HG03064 (cell line): ENCODE measurements around the gene CHD3.
"Not testable (repeated sequence)": the region's sequence is repeated elsewhere in the genome, so short reads cannot be mapped to it uniquely, and the experiment has no call there.

ENCODE experiments used
- ATAC-seq: cut with Tn5 transposase; IDR thresholded peaks from one replicate; pipeline ENCODE4 v1.9.1; 2021; ENCODE audit warnings: low read depth; ENCODE audit not compliant: unreplicated experiment

The CHD3 gene

DNA sequence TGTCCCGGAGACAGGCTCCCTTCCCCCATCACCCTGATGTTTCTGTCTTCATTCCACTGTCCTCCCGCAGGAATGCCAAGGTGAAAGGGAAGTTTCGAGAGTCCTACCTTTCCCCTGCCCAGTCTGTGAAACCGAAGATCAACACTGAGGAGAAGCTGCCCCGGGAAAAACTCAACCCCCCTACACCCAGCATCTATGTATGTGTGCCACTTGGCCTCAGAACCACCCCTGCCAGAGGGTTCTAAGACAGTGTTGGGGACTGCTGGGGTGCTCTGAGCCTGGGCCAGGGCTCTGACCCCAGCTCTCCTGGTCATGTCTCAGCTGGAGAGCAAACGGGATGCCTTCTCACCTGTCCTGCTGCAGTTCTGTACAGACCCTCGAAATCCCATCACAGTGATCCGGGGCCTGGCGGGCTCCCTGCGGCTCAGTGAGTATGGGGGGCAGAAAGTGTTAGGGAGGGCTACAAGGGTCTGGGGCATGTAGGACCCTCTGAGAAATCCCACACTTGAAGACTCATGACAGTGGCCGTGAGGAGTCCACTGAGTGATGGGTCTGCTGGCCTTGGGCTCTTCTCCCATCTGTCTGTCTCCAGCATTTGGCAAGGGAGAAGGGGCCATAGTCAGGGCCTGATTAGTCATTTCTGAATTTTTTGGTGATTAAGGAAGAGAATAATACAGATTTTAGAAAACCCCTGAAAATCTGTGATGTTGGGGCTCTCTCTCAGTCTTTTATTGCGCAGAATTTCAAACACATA, 38.7 kb upstream of the CHD3 start:
- ATAC-seq: no peak

DNA sequence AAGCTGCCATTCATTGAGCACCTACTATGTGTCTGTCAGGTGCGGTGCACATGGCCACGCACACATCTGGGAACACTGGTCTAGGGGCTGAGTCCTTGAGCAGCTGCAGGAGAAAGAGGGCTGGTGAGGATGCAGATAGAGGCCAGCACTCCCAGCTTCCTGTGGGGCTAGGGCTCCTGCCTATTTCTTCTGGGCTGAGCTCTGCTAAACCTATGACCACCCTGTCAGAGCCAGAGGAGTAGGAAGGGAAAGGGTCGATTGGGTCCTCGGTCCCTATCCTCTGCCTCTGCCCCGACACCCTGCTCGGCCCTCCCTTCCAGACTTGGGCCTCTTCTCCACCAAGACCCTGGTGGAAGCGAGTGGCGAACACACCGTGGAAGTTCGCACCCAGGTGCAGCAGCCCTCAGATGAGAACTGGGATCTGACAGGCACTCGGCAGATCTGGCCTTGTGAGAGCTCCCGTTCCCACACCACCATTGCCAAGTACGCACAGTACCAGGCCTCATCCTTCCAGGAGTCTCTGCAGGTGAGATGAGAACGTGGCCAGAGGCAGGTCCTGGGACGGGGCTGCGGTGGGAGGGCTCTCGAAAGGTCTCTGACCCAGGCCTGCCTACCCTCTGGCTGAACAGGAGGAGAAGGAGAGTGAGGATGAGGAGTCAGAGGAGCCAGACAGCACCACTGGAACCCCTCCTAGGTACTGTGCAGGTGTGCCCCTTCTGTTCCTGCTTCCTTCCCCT, 37.7 kb upstream of the CHD3 start:
- ATAC-seq: no peak

DNA sequence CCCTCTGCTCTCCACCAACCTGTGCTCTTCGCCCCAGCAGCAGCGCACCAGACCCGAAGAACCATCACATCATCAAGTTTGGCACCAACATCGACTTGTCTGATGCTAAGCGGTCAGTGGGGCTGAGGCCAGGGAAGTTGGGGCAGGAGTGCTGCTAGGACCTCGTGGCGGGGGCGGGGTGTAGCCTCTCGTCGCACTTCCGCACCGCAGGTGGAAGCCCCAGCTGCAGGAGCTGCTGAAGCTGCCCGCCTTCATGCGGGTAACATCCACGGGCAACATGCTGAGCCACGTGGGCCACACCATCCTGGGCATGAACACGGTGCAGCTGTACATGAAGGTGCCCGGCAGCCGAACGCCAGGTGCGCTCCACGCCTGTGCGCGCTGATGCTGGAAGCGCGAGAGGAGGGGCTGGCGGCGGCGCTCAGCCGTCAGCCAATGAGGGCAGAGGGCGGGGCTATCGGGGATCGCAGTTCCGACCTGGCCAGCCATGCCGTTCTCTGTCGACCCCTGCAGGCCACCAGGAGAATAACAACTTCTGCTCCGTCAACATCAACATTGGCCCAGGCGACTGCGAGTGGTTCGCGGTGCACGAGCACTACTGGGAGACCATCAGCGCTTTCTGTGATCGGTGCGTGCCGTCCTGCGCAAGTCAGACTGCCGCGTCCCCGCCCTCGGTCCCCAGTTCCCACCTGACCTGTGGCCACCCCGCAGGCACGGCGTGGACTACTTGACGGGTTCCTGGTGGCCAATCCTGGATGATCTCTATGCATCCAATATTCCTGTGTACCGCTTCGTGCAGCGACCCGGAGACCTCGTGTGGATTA, 36.9 kb upstream of the CHD3 start:
- no peak for ATAC-seq

DNA sequence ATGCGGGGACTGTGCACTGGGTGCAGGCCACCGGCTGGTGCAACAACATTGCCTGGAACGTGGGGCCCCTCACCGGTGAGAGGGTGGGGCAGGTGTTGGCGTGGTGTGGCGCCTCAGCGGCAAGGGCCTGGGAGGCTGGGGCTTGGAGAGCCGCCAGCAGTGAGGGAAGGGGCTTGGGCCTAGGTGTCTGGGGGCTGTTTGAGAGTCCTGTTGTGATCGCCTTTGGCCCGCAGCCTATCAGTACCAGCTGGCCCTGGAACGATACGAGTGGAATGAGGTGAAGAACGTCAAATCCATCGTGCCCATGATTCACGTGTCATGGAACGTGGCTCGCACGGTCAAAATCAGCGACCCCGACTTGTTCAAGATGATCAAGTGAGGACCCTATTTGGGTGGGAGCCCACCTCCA, 36.3 kb upstream of the CHD3 start:
- no peak for ATAC-seq

DNA sequence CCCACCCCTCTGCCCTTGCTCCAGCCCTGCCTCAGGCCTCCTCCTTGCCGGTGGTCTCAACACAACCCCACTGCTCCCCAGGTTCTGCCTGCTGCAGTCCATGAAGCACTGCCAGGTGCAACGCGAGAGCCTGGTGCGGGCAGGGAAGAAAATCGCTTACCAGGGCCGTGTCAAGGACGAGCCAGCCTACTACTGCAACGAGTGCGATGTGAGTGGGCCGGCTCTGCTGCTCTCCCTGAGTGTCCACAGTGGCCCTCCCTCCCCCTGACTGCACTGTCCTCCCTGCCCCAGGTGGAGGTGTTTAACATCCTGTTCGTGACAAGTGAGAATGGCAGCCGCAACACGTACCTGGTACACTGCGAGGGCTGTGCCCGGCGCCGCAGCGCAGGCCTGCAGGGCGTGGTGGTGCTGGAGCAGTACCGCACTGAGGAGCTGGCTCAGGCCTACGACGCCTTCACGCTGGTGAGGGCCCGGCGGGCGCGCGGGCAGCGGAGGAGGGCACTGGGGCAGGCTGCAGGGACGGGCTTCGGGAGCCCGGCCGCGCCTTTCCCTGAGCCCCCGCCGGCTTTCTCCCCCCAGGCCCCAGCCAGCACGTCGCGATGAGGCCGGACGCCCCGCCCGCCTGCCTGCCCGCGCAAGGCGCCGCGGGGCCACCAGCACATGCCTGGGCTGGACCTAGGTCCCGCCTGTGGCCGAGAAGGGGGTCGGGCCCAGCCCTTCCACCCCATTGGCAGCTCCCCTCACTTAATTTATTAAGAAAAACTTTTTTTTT, 35.5 kb upstream of the CHD3 start:
- no peak for ATAC-seq

DNA sequence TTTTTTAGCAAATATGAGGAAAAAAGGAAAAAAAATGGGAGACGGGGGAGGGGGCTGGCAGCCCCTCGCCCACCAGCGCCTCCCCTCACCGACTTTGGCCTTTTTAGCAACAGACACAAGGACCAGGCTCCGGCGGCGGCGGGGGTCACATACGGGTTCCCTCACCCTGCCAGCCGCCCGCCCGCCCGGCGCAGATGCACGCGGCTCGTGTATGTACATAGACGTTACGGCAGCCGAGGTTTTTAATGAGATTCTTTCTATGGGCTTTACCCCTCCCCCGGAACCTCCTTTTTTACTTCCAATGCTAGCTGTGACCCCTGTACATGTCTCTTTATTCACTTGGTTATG, 34.9 kb upstream of the CHD3 start:
- ATAC-seq: no peak

DNA sequence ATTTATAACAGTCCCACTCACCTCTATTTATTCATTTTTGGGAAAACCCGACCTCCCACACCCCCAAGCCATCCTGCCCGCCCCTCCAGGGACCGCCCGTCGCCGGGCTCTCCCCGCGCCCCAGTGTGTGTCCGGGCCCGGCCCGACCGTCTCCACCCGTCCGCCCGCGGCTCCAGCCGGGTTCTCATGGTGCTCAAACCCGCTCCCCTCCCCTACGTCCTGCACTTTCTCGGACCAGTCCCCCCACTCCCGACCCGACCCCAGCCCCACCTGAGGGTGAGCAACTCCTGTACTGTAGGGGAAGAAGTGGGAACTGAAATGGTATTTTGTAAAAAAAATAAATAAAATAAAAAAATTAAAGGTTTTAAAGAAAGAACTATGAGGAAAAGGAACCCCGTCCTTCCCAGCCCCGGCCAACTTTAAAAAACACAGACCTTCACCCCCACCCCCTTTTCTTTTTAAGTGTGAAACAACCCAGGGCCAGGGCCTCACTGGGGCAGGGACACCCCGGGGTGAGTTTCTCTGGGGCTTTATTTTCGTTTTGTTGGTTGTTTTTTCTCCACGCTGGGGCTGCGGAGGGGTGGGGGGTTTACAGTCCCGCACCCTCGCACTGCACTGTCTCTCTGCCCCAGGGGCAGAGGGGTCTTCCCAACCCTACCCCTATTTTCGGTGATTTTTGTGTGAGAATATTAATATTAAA, 34.4 kb upstream of the CHD3 start:
- no peak for ATAC-seq

DNA sequence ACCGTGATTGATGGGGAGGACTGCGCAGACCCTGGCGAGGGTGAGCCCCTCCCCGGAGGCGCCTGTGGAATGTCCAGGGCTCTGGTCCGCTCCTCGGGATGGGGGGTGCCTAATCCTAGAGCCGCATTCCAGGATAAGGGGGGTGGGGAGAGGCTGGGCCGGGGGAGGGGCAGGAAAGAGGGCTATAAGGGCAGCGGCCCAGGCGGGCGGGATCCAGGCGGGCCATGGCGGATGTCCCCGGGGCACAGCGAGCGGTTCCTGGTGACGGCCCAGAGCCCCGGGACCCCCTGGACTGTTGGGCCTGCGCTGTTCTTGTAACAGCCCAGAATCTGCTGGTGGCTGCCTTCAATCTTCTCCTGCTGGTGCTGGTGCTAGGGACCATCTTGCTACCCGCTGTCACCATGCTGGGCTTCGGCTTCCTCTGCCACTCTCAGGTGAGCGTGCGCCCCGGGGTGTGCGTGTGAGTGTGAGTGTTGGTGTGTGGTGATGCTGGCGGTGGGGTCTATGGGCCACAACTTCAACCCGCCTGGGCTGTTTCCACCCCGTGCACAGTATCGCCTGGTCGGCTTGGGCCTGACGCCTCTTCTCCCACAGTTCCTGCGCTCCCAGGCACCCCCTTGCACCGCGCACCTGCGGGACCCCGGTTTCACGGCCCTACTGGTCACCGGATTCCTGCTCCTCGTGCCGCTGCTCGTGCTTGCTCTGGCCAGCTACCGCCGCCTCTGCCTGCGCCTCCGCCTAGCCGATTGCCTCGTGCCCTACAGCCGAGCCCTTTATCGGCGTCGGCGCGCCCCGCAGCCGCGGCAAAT, 33.5 kb upstream of the CHD3 start, which contains the start of gene TMEM88:
TSS of gene TMEM88 (plus strand) at position 216 of the 809 bp plus-strand sequence. CDS start at position 225, 9 bp downstream.
- no peak for ATAC-seq

DNA sequence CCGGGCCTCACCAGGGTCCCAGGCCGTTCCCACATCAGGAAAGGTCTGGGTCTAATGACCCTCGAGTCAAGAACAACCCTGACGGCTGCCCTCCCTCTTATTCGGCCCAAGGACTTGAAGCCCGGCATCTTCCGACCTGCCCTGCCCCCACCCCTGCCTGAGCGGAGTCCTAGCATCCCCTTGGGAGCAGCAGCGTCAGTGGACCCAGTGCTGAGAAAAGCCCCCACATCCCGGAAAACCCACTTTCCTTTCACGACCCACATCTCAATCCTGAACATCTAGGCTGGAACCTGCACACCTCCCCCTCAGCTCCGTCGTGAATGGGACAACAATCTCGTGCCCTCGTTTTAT, 33.0 kb upstream of the CHD3 start:
- no peak for ATAC-seq

DNA sequence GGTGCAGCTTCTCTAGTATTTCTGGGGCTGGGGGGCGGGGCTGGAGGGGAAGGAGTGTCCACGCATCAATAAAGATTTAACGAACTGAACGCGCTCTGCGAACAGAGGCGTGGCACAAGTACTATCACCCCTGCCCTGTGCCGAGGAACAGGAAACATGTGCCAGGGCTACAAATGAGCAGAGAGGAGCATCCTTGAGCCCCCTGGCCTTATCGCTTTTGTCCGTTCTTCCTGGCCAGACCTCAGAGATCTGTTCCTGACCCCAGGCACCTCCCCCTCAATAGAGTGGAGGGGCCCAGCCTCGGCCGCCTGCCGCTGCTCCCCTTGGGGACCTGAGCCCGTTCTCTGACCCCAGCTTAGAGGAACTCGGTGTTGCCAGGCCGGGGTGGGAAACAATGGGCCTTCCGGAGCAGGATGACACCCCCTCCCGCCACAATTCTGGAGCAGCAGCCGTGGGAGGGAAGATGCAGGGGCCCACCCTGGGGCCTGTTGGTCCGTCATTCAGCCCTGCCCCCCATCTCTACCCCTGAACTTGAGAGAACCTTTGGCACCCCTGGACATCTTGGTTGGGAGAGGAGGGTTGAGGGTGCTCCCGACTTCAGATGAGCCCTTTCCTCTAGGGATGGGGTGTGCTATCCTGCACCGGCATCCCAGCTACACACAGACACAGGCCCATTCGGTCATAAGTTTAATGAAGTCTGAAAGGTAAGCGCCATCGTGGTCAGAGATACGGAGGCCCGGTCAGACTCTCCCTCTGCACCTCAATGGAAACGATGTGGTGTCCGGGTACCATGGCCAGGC, 32.4 kb upstream of the CHD3 start:
- ATAC-seq: no peak

DNA sequence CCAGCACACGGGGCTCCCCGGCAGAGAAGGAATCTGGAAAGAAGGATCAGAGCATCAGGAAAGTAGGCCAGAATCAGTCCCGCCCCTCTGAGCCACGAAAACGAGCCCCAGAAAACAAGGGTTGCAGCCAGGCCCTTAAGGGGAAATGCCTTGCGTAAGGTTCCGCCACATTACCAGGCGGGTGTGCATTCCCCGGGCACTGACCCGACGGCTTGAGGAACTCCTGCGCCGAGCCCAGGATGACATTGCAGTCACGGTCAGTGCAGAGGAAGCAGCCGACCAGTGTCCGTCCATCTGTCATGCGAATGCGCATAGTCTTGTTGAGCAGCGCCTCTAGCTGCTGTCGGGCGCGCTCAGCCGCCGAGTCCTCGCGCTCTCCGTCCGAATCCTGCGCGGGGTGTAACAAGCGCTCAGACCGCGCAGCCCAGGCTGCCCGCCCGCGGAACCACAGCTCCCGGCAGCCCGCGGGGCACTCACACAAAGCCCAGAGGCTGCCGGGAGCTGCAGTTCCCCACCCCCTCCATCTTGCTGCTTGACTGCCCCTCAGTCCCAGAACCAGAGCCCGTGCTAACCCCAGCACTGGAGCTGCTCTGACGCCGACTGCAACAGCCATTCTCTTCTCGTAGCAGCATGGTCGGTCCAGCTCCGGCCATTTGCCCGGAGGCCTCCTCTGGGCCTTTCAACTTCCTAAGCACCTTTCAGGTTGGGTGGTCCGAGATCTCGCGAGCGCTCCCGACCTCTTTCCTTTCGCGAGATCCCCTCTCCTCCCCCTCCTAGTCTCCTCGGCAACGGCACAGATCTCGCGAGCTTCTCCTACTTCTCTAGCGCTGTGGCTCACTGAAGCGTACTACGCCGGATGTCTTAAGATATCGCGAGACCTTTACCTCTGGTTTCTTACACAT, 31.5 kb upstream of the CHD3 start, which contains the start of gene NAA38:
TSS of gene NAA38 (minus strand) at position 749 of the 902 bp plus-strand sequence. CDS start at position 653, 96 bp downstream.
- ATAC-seq: peak; percentile 60

DNA sequence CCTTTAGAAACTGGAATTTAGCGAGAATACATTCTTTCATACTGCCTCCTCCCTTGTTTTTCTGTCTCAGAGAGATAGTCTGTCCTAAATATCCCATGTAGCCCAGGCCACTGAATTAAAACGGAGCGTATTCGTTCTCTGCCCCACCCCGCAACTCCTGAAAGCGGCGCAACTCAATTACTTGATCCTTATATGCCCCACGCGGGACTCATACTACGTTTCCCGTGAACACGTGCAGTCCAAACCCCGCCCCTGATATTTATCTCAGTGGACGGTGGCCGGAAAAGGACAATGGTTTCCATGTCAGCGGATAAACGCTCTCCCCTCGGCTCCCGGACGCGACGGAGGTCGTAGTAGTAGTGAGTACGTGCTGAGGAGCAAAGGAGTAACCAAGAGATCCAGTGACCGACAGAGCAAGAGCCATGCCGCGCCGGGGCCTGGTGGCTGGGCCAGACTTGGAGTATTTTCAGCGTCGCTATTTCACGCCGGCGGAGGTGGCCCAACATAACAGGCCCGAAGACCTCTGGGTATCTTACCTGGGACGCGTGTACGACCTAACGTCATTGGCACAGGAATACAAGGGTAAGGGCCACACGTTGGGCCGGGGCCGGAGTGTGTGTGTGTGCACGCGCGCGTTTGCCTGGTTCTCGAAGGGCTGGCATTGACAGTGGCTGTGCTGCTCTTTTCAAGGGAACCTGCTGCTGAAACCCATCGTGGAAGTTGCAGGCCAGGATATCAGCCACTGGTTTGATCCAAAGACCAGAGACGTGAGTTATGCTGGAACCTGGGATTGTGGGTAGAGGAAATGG, 30.7 kb upstream of the CHD3 start, which contains the start of gene CYB5D1:
TSS of gene CYB5D1 (plus strand) at position 291 of the 809 bp plus-strand sequence. CDS start at position 423, 132 bp downstream.
- ATAC-seq: peak; percentile 31

DNA sequence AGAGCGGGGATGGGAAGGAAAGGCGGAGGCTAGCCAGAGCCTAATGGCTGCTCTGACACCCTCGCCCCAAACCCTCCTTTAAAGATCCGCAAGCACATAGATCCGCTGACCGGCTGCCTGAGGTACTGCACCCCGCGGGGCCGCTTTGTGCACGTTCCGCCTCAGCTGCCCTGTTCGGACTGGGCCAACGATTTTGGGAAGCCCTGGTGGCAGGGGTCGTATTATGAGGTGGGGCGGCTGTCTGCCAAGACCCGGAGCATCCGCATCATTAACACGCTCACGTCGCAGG, 30.1 kb upstream of the CHD3 start:
- no peak for ATAC-seq

DNA sequence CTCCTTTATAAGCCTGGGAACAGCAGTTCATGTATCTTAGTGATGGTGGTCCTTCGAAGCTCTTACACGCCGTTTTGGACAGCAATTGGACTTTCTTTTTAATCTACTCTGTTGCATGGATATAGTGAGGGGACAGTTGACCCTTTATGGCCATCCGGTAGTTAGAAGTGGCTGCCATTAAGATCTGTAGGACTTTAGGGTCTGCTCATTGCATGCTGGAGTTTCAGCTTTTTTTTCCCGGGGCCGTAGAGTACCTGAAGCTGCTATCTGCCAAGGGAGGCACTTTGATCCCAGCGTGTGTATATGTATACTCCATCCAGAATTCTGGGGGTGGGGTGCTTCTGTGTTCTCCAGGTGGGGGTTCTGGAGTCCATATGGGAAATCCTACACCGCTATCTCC, 29.6 kb upstream of the CHD3 start:
- no peak for ATAC-seq

DNA sequence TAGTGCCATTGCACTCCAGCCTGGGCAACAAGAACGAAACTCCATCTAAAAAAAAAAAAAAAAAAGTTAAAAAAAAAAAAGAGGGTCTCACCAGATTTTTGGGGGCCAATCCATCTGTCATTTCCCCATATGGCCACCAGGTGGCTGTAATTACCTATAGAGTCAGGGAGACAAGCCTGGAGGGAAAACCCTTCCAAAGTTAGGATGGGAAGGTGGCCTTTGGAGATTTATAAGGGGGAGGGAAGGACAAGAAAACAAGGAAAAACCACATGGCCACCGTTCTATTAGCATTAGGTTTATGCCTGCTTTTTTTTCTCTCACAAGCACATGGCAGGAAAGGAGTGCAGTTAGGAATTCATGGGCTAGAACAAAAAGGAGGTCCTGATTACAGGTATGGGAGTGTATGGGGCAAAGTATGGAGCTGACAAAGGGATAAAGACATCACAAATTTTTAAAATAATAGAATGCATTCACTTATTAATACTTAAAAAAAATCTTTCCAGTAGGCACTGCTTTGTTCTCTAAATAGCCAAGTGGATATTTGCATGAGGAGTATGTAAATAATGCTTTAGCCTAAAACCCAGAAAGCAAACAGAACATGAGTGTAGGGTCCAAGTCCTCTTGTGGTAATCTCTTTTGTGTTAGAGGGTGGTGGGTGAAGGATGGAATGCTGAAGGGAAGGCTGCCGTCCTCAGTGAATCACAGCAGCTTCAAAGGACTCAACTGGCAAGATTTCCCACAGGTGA, 25.7 kb upstream of the CHD3 start:
- ATAC-seq: no peak

DNA sequence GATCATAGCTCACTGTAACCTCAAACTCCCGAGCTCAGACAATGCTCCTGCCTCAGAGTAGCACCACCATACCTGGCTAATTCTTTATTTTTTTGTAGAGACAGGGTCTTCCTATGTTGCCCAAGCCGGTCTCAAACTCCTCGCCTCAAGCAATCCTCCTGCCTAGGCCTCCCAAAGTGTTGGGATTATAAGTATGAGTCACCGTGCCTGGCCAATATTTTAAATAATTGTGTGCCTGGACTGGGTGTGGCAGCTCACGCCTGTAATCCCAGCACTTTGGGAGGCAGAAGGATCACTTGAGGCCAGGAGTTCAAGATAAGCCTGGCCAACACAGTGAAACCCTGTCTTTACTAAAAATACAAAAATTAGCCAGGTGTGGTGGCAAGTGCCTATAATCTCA, 24.2 kb upstream of the CHD3 start:
- ATAC-seq: not testable (repeated sequence)
